Measurements from ENCODE around the gene NPAS4. TPM values are rescaled to one million over a fixed set of nuclear protein-coding genes. Genes with fewer than 3 reads are reported as not detected.

NPAS4 gene
- total RNA-seq, 1 experiment from 2014 or later: 0.79 TPM

GRCh38 chr11:66432597-66432996, 11.8 kb downstream of the NPAS4 start:
- no peaks in the 10 kb centered on the region; the same call in 1 of the 2 replicates for H3K27me3 Mint-ChIP-seq (ENCODE audit: low read depth)
- no peak overlapping the region for H3K4me3 Mint-ChIP-seq
- no peak for ATAC-seq
- TF ChIP-seq ATF3 (CRISPR knock-in tag; conservative IDR thresholded peaks at IDR 0.05) (no peak), ZNF416 (CRISPR knock-in tag; IDR thresholded peaks at IDR 0.05) (no peak), CBFB (CRISPR knock-in tag; IDR thresholded peaks at IDR 0.05; ENCODE audit: low read depth) (no peak), IRF1 (CRISPR knock-in tag; IDR thresholded peaks at IDR 0.05) (no peak), E2F4 (CRISPR knock-in tag; IDR thresholded peaks at IDR 0.05; ENCODE audit: borderline replicate concordance, low read depth) (no peak), ZMAT4 (CRISPR knock-in tag; IDR thresholded peaks at IDR 0.05) (no peak), TCF7 (CRISPR knock-in tag; IDR thresholded peaks at IDR 0.05; ENCODE audit: low read depth) (no peak), CREB1 (CRISPR knock-in tag; IDR thresholded peaks at IDR 0.05) (no peak), AFF4 (CRISPR knock-in tag; IDR thresholded peaks at IDR 0.05; ENCODE audit: borderline replicate concordance) (no peak), ATF2 (CRISPR knock-in tag; IDR thresholded peaks at IDR 0.05; ENCODE audit: borderline replicate concordance, low read depth) (no peak)
- ChIA-PET CTCF (interaction anchor here (1.0 to 3.0 kb wide), 5 partner anchors 14 to 59 kb away, joined by 3 to 8 read pairs (median 4); partner anchors contain the start of gene DPP3), POLR2A (no interaction called here)
- H3K36me3 Mint-ChIP-seq: peaks cover 29% of the 10 kb centered on the region
- H3K9me3 Mint-ChIP-seq: no peaks in the 10 kb centered on the region
- no peak overlapping the region for H3K27ac Mint-ChIP-seq
- no peak for DNase-seq (ENCODE audit: low spot score)
- H3K4me1 Mint-ChIP-seq: peaks cover 2% of the 10 kb centered on the region

- peaks cover 17% of the 10 kb centered on the region for H3K9me3 Mint-ChIP-seq
- H3K27me3 Mint-ChIP-seq (ENCODE audit: low read depth): no peaks in the 10 kb centered on the region; the same call in 1 of the 2 replicates
- ATAC-seq: no peak
- peaks cover 10% of the 10 kb centered on the region for H3K4me1 Mint-ChIP-seq
- POLR2A ChIA-PET: interaction anchor here (0.6 to 1.7 kb wide), 10 partner anchors 9 to 200 kb away, joined by 3 to 14 read pairs (median 5); partner anchors contain the start of genes ACTN3, DPP3, NPAS4 and PELI3
- peak overlapping the region; percentile 95 for H3K27ac Mint-ChIP-seq
- CTCF ChIA-PET: interaction anchor here (0.6 to 3.2 kb wide), 32 partner anchors 9 to 547 kb away, joined by 3 to 52 read pairs (median 10); partner anchors contain the start of genes ACTN3, B4GAT1, CCDC85B and CD248
- TF ChIP-seq NR1H2 (CRISPR knock-in tag; IDR thresholded peaks at IDR 0.05): no peak
- TF ChIP-seq CREB1 (CRISPR knock-in tag; IDR thresholded peaks at IDR 0.05): no peak
- TF ChIP-seq ZNF281 (CRISPR knock-in tag; IDR thresholded peaks at IDR 0.05): 0 out of 2 replicates have a peak, but pooled peaks have one; percentile 7
- TF ChIP-seq ZBTB21 (CRISPR knock-in tag; IDR thresholded peaks at IDR 0.05; ENCODE audit: borderline replicate concordance): no peak
- TF ChIP-seq ZNF512 (CRISPR knock-in tag; IDR thresholded peaks at IDR 0.05; ENCODE audit: borderline replicate concordance): no peak
- TF ChIP-seq PRDM15 (CRISPR knock-in tag; IDR thresholded peaks at IDR 0.05): no peak
- no peak for DNase-seq (ENCODE audit: low spot score)
- peak overlapping the region; percentile 95 for H3K4me3 Mint-ChIP-seq
- peaks cover 33% of the 10 kb centered on the region for H3K36me3 Mint-ChIP-seq
Measured at GRCh38 chr11:66437979-66438503, 17.2 kb downstream of the NPAS4 start.
